Hematopoietic multipotent progenitor cell (in vitro differentiated cells): ENCODE measurements around the gene RGSL1. TPM values are rescaled to one million over a fixed set of nuclear protein-coding genes. Genes with fewer than 3 reads are reported as not detected.

Source experiments
- DNase-seq, 3 donors: peaks; one replicate each; pipeline ENCODE4 v3.0.0-alpha.2; 2011 to 2015; ENCODE audit warnings: low read depth in 2 of 3, low spot score in 2 of 3
- total RNA-seq: library from RNA; depleted of rRNA; stranded (reverse); fragments of >200 nt; gene quantifications from one replicate; pipeline ENCODE4 v1.2.3, GENCODE V29; 2012

RGSL1 gene
- total RNA-seq, 1 donor: not detected

DNA sequence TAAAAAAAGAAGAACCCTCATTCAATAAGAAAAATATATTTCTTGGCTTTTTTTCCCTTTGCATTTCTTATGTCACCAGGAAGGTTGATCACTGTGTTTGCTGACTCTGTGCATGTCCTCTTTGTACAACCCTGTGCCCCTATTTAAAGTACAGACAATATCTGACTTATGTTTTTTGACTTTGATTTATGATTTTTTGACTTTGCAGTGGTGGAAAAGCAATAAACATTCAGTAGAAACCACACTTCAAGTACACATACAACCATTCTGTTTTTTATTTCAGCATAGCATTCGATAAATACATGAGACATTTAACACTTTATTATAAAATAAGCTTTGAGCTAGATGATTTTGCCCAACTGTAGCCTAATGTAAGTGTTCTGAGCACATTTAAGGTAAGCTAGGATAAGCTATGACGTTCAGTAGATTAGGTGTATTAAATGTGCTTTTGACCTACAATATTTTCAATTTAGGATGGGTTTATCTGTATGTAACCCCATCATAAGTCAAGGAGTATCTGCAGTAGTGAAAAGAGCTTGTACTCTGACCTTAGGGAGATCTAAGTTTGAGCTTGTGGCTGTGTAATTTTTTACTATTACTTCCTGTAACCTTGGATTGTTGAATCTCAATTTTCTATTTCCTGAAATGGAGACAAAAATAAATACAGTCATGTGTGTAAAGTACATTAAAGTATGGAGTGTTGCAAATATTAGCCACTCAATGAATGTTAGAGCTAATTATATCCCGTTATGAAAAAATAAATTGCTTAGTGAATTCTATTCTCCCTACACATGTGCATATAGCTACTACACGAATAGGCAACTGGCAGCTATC is 137.9 kb downstream of the RGSL1 start:
- no peak for DNase-seq

DNA sequence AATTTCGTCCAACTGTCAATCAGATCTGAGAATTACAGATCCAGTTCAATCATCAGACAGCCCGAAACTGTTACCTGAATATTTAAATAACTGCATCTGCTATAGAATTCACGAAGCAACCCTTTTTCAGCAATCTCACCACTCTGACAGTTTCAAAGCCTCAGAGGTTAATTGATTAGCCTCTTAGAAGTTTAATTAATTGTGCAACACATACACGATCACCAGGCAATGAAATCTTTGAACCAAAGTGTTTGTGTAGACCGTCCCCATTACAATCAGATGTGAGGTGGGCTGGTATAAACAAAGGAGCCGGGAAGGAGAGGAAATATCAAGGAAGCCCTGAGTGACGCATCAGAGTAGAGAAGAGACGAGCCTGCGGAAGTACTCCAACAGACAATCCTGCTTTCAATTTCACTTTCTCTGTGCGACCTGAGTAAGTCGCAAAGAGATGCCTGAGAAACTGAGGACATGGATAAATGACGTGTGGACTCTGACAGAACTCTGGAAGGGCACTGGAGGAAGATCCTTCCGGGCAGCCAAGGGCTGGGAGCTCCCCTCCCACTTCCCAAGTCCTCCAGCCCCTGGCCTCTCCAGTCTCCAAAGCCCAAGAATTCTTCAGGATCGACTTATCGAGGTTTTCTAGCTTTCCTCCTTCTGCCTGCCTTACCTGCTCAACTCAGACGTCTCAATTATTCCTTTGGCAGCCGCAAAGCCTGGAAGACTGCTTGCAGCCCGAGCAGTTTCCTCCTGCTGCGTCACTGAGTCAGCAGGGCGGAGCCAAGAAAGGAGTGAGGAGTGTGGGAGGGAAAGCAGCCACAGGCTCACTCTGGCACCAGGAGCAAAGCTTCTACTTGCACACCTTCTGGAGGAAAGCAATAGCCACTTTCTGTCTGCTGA is 138.8 kb downstream of the RGSL1 start, which contains the start of gene RNASEL:
TSS of gene RNASEL (minus strand) at position 757 of the 897 bp plus-strand sequence. CDS start 2,450 bp downstream, outside the sequence.
- peak; percentile 32 to 76 (median 63) for DNase-seq

DNA sequence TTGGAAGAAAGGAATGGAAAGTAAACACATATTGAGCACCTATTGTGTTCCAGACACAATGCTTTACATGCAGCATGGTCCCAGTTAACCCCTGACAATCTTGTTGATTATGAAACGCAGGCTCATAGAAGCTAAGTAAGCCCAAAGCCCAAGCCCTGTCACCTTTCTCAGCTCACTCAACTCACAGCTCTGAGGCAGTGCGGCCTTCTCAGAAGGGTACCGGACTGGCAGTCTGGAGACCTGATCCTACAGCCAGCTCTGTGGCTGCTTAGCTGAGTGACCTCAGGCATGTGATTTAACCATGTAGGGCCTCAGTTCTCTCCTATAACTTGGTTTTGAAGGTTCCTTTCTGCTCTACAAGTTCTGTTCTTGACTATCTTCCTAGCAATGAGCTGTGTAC is 139.6 kb downstream of the RGSL1 start:
- DNase-seq: no peak

DNA sequence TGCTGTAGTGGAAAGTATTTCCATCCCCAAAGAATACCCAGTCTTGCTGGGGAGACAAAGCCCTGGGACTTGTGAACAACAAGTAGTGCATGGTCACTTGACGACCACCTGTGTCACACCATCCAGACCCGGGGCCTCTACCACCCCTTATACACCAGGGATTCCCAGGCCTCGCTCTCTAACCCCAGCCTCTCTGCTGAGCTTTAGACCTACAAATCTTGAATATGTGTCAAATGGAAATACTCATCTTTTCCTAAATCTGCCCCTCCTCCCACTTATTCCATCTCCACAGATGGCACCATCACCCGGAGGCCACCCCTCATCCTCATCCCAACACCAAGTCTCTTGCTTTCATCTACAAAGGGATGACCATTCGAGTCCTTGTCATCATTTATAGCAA is 140.0 kb downstream of the RGSL1 start:
- DNase-seq: no peak

DNA sequence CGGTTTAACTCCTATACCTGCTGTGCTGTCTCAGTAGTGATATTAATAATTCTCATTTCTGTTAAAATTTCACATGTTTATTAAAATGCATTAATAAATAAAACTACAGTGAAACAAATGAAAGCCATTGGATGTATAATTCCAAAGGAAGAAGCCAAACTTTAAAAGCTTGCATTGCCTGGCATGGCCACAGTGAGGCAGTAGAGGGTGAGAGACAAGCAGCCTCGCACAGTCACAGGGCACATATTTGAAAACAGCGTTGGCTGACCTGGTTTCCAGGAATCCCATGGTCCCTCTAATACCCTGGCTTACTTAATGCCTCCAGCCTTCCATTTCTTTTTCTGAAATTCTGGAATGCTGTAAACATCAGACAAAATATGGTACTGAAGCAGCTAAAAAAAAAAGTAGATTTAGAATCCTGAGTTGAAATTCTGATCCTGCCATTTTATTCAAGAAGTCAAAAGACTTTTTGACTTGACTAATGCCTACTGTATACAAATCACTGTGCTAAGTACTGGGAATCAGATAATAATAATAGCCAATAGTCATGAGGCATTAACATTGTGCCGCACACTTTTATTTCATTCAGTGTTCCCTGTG is 145.8 kb downstream of the RGSL1 start:
- DNase-seq: peak in 1 of 3 donors; percentile 69

DNA sequence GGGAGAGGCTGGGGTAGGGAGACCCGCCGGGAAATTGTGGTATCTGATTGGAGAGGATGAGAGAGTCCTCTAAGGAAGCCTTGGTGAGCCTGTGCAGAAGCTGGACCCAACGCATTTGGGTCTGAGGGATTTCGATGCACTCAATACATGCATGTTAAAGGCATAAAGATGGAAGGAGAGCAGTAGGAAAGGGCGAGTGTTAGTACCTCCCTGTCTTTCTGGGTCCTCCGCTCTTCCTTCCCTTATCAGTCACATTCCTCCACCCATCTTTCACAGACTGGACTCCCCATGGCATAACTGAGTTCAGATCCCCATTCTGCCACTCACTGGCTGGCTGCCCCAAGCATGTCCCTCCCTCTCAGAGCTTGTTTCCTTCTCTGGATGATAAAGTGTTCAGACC is 147.0 kb downstream of the RGSL1 start:
- DNase-seq: no peak

DNA sequence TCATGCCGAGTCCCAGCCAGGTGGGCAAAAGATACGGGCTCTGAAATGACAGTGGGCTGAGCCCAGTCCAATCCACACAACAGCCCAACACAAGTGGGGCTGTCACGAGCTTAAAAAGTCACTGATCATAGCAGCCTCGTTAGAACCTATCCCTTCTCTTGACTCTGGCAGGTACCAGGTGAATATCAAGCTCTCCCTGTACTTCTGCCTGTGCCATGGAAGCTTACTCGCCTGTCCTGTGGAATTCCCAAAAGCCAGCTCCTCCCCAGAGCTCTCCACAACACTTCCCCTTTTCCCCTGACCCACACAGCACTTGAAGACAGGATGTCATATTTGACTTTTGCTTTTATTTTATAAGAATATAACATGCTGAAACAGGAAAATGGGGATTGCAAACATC is 148.3 kb downstream of the RGSL1 start:
- DNase-seq: no peak

DNA sequence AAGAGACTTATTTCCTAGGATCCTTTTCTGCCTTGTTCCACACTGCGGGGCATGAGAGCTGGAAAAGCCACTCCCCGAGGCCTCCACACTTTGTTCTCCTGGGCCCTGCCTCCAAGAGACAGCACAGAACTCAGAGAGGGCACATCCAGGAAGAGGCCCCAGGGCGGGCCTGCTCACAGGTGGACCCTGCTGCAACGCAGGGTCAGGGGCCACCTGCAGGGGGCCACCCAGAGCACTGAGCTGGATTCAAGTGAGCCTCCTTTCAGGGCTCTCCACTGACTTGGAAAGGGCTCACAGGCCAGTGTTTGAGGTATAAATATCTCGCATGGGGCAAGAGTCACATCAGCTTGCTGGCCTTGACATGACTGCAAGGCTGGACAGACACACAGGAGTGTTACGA is 149.4 kb downstream of the RGSL1 start:
- DNase-seq: no peak

DNA sequence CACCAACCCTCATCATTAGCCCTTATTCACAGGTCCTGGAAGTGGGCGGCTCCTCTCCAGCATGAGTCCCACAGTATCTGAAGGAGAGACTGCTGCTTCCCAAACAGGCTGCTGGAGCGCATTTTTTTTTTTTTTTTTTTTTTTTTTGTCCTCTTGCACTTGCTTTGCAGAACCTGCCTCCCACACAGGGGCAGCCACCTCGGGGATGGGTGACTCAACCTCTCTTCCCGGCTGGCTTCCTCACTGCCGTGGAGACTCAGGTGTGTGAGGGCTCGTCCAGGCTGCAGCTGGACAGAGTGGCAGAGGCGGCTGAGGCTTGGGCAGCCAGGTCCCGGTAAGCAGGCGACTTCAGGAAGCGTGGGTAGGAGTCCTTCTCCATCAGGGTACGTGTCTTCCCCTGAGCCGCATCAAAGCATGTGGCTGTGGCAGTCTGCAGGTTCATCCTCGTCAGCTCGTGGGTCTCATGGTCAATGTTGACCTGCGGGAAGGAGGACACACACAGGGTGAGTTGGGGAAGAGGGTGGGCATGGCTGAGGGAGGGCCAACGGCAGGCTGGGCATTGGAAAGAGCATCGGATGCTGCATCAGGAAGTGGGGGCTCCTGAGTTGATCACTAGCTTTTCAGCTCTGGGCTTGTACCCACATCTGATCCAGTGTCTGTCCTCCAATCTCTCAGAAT is 150.2 kb downstream of the RGSL1 start:
- no peak for DNase-seq

DNA sequence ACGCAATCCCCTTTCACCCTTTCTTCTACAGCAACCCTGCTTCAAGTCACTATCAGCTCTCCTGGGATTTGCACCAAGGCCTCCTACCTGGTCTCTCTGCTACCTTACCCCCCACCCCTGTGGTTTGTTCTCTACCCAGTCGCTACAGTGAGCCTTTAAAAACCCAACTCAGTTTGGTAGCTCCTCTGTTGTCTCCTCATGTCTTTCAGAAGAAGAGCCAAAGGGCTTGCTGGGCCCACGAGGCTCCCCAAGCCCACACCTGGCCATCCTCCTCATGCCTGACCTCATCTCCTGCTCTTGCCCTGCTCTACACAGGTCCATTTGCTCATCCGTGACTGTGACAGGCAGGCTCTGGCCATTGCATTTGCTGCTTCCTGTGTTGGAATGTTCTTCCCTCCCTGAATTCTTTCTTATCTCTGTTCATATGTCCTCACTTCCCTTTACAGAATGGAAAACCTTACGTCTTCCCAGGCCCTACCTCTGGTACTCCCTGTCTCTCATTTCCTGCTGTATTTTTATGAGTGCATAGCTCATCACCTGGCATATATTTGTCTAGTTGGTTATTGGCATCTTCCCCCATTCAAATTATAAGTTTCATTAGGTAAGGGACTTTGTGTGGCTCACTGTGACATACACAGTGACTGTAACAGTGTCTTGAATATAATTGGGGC is 150.9 kb downstream of the RGSL1 start:
- no peak for DNase-seq

DNA sequence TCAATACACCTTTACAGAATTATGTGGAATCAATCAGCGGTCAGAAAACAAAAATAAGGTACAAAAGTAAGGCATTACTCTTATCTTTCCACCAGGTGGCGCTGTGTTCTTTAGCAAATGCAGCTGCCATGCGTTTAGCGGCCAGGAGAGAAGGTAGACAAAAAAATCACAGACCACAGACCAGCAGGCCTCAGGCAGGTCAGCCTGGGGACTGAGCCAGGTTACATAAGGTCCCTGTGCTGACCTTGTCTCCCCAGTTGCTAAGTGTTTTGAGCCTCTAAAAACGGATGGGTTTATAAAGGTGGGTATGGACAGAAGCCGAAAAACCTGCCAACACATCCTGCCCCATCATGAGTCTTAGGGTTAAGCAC is 151.5 kb downstream of the RGSL1 start:
- DNase-seq: peak; percentile 69 to 89 (median 71)

DNA sequence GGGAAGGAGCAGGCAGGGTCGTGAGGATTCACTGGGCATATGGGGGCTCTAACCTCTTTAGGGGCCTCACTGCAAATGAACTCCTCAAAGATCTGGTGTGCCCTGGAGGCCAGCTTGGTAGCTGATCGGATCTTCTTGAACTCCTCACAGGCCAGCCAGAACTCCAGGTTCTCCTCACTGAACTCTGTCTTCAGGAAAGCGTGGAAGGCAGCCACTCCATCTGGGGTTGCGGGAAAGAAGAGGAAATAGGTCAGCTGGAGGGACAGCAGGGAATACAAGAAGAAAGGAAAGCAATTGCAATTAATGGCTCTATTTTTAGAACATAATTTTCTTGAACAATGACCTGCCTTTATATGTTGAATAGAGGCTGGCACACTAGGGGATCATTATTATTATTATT is 152.0 kb downstream of the RGSL1 start:
- no peak for DNase-seq

DNA sequence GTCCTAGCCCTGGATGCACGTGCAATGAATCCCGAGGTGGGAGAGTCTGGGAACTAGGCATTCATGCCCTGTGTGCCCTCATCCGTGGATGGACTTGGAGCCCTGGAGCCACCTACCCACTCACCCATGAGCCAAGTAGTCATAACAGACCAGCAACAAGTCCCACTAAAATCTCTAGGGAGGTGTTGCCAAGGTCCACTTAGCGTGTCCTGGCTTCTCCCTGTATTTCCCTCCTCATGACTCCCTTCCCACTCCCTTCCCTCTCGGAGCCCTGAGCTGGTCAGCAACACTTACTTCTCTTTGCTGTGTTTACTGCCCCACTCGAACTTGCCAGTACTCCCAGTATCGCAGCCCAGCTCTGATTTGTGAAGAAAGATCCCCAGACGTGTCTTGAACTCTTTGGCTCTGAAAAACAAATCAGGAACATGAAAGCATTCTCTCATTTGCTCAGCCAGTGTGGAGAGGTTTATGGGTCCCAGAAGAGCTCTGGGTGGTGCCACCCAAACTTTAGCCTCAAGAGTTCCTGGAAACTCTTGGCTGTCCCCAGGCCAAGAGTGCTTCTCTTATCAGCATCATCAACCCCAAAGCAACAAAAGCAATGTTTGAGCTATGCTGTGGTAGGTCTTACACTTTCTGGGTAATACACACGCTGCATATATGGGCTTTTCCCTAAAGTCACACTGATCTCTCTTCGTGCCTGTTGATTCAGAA is 153.1 kb downstream of the RGSL1 start:
- no peak for DNase-seq

DNA sequence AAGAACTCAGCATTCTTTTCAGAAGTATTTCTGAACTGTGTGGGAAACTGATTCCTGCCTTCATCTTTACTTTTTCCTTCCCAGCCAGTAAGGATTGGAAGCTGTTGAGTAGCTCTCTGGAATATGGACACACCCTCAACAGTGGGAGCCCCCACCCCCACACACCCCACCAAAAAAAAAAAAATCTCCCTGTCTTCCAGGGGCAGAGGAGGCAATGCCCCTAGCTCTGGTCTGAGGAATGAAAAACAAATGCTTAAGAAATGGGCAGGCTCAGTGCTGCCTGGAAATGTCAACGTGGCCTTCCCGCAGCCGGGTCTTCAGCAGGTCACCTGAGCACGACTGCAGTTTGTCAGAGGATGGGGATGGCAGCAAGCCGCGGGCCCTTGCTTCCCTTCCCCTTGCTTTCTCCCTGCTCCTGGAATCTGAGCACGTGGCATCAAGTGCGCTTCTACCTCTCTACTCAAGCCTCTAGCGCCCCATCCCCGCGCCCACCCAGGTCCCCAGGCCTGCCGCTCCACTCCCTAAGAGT is 153.8 kb downstream of the RGSL1 start:
- no peak for DNase-seq

DNA sequence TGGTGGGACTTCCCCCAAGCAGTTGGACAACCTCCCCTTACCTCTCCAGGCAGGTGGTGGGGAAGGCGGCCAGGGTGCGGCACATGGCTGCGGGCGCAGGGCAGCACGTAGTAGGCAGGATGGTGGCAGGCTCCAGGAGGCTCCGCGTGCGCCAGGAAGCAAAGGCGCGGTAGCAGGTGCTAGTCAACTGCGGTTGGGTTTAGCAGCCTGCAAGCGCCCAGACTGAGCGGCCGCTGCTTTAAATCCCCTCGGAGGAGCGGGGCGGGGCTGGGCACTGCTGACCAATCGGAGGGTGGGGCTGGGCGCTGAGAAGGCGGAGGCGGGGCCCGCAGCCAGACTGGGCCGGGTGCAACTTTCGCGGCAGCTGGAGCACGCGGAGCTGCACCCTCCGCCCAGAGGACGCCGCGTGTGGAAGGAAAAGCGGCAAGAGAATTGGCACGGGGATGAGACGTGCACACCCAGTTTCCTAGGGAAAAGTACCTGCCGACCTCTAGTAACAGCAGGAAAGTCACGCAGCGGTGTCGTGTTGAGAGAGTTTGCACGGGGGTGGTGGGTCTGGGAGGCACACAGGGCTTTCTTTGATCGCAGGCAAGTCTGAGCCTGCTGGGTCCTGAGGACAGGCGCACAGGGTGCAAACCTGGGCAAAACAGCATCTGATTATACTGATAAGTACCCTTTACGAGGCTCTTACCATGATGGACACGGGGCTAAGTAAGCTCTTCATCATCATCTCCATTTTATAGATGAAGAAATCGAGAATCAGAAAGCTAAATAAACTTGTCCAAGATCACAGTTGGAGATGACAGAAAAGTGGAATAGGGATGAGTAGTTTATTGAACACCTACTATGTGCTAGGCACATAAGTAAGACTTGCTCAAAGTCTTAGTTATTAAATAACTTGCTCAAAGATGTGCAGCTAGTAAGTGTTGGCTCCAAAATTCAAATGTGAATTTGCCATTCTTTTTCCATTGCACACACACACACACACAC is 154.5 kb downstream of the RGSL1 start, which contains the start of gene RGS16:
TSS of gene RGS16 (minus strand) at position 215 of the 990 bp plus-strand sequence. CDS start at position 85, 130 bp downstream.
- DNase-seq: peak; percentile 68 to 77 (median 69)

DNA sequence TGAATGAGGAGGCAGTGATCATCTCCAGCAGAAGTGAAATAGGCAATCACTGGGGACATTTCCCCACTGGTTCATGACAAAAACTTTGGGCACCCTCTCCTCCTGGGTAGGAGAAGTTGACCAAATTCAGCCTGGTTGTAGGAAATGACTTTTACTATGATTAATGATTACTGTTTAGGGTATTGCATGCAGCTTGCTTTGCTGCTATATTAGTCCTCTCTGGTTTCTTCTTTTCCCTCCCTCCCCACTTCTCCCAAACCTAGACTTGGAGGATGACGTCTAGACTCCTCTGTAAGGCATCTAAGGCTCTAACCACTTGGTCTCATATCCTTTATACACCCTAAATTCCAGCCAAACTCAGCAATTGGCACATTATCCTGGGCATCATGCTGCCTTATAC is 157.6 kb downstream of the RGSL1 start:
- DNase-seq: no peak

DNA sequence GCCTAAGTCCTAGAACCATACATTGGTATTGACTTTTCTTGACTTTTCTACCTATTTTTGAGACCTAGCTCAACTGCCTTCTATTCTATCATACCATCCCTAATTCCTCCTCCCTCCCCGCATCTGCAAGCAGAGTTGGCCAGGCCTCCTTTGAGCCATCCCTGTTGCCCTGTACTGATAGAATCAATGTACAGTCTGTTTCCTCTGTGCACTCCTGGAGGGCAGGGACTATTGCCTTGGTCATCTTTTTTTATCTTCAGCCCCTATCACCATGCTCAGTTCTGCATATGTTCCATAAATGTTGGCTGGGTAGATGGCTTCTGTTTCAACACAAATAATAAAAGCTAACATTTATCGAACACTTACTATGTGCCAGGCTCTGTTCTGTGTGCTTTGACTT is 158.3 kb downstream of the RGSL1 start:
- DNase-seq: no peak
